AG09319 (cell line): Measurements from ENCODE around the gene CHTF8.

Experiments used
- DNase-seq: peaks from one replicate; pipeline ENCODE4 v3.0.0-alpha.2; 2010; ENCODE audit warnings: low read depth; ENCODE audit errors: extremely low read depth
- CTCF ChIP-seq: IDR thresholded peaks from 2 replicates; pipeline ENCODE4 v1.5.1; 2011; ENCODE audit warnings: low read depth, mild to moderate bottlenecking, inconsistent platforms, low read length, moderate library complexity

CHTF8 gene

GRCh38 chr16:69119536-69119935 is 12.9 kb downstream of the CHTF8 start:
- TF ChIP-seq CTCF, result no peak

GRCh38 chr16:69118994-69119393 is 13.4 kb downstream of the CHTF8 start:
- DNase-seq, result no peak
- no peak for TF ChIP-seq CTCF

More at GRCh38 chr16:69119536-69119935, 12.9 kb downstream of the CHTF8 start:
- no peak for DNase-seq

GRCh38 chr16:69118468-69118867 is 13.9 kb downstream of the CHTF8 start:
- TF ChIP-seq CTCF, result no peak

GRCh38 chr16:69116906-69117305 is 15.5 kb downstream of the CHTF8 start:
- TF ChIP-seq CTCF, result no peak
- DNase-seq, result no peak

More at GRCh38 chr16:69118468-69118867, 13.9 kb downstream of the CHTF8 start:
- no peak for DNase-seq

- no peak for DNase-seq
- TF ChIP-seq CTCF, result no peak
Observed at GRCh38 chr16:69116256-69116875, 16.0 kb downstream of the CHTF8 start.

GRCh38 chr16:69115837-69116236 is 16.6 kb downstream of the CHTF8 start:
- no peak for DNase-seq
- TF ChIP-seq CTCF, result no peak

GRCh38 chr16:69115361-69115760 is 17.0 kb downstream of the CHTF8 start:
- no peak for TF ChIP-seq CTCF
- no peak for DNase-seq
